22Rv1 (cell line): ENCODE data around the gene BICRA.

ENCODE experiments used
- H3K27ac ChIP-seq: fragments of 450-650 bp; 2 replicates; pipeline ENCODE4 v1.5.1; 2017
- ZFX ChIP-seq: fragments of 450-650 bp; IDR thresholded peaks from 2 replicates; pipeline ENCODE4 v1.6.1; 2017; ENCODE audit warnings: antibody characterized with exemption, borderline replicate concordance
- TF ChIP-seq, protein P1 (sequence below): fragments of 450-650 bp; IDR thresholded peaks from 2 replicates; pipeline ENCODE4 v1.5.1; 2017; ENCODE audit warnings: mild to moderate bottlenecking

BICRA gene

GRCh38 chr19:47670736-47671135, 61.8 kb downstream of the BICRA start:
- no peak overlapping the region for H3K27ac ChIP-seq
- TF ChIP-seq ZFX: no peak
- TF ChIP-seq, protein P1, sequence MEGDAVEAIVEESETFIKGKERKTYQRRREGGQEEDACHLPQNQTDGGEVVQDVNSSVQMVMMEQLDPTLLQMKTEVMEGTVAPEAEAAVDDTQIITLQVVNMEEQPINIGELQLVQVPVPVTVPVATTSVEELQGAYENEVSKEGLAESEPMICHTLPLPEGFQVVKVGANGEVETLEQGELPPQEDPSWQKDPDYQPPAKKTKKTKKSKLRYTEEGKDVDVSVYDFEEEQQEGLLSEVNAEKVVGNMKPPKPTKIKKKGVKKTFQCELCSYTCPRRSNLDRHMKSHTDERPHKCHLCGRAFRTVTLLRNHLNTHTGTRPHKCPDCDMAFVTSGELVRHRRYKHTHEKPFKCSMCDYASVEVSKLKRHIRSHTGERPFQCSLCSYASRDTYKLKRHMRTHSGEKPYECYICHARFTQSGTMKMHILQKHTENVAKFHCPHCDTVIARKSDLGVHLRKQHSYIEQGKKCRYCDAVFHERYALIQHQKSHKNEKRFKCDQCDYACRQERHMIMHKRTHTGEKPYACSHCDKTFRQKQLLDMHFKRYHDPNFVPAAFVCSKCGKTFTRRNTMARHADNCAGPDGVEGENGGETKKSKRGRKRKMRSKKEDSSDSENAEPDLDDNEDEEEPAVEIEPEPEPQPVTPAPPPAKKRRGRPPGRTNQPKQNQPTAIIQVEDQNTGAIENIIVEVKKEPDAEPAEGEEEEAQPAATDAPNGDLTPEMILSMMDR: no peak

DNA sequence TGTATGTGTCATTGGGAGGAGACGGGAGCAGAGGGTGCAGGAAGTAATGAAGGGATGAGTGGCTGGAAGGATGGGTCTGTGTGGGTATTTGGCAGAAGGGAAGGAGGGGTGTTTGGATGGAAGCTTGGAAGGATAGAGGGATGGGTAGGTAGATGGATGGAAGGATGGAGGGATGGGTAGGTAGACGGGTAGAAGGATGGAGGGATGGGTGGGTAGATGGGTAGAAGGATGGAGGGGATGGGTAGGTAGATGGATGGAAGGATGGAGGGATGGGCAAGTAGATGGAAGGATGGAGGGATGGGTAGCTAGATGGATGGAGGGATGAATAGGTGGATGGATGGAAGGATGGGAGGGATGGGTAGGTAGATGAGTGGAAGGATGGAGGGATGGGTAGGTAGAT, 62.6 kb downstream of the BICRA start:
- no peak overlapping the region for H3K27ac ChIP-seq
- no peak for TF ChIP-seq ZFX

GRCh38 chr19:47673426-47673825, 64.5 kb downstream of the BICRA start:
- no peak overlapping the region for H3K27ac ChIP-seq
- TF ChIP-seq ZFX: no peak
- TF ChIP-seq, protein P1: no peak

GRCh38 chr19:47674548-47674947, 65.6 kb downstream of the BICRA start:
- no peak overlapping the region for H3K27ac ChIP-seq
- TF ChIP-seq, protein P1: no peak
- no peak for TF ChIP-seq ZFX

DNA sequence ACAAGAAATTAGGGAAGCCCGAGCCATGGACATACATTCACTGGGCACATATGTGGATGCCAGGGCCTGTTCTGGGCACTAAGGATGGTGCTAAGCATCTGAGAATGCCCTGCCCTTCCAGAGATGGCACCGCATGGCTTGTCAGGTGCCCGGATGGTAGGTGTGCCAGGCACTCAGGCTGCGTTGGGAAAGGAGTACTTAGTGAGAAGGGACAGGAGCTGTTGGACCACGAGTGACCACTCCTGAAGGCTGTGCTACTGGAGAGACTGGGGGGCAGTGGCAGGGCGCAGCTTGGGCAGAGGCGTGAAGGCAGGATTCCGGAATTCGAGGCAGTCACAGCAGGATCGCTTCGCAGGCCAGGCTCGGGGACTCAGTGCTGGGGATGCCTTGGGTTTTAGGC, 66.3 kb downstream of the BICRA start:
- no peak overlapping the region for H3K27ac ChIP-seq
- TF ChIP-seq ZFX: no peak
- TF ChIP-seq, protein P1: no peak

GRCh38 chr19:47675859-47676258, 66.9 kb downstream of the BICRA start:
- H3K27ac ChIP-seq: no peak overlapping the region
- no peak for TF ChIP-seq ZFX
- TF ChIP-seq, protein P1: no peak

DNA sequence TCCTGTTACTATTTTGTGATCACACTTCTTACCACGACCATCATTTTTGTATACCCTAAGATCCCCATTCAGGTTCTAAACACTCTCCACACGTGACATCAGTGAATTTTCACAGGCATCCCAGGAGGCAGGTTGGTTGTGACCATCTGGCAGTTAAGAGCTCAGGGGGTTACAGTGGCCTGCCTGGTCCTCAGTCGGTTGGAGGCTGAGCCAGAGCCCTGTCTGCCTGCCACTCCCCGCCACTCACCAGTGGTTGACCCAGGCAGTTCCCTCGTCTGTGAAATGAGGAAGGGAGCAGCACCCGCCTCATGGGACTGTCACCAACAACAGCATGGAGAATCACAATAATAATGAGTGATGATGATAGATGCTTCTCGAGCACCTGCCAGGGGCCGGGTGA, 67.9 kb downstream of the BICRA start:
- no peak for TF ChIP-seq ZFX
- TF ChIP-seq, protein P1: no peak
- H3K27ac ChIP-seq: no peak overlapping the region

DNA sequence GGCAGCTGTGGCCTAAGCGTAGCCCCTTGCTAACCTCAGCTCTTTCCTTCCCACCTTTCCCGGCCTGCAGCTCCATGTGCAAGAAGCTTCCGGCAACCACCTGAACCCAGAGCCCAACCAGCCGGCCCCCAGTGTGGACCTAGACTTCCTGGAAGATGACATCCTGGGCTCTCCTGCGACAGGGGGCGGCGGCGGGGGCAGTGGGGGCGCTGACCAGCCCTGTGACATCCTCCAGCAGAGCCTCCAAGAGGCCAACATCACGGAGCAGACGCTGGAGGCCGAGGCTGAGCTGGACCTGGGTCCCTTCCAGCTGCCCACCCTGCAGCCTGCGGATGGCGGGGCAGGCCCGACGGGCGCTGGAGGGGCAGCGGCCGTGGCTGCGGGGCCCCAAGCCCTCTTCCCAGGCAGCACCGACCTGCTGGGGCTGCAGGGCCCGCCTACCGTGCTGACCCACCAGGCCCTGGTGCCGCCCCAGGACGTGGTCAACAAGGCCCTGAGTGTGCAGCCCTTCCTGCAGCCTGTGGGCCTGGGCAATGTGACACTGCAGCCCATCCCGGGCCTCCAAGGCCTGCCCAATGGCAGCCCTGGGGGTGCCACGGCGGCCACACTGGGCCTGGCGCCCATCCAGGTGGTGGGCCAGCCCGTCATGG, 70.4 kb downstream of the BICRA start:
- TF ChIP-seq ZFX: no peak
- TF ChIP-seq, protein P1: no peak
- H3K27ac ChIP-seq: no peak overlapping the region
